ENCODE measurements around the gene ZNF335.

ZNF335 gene, protein sequence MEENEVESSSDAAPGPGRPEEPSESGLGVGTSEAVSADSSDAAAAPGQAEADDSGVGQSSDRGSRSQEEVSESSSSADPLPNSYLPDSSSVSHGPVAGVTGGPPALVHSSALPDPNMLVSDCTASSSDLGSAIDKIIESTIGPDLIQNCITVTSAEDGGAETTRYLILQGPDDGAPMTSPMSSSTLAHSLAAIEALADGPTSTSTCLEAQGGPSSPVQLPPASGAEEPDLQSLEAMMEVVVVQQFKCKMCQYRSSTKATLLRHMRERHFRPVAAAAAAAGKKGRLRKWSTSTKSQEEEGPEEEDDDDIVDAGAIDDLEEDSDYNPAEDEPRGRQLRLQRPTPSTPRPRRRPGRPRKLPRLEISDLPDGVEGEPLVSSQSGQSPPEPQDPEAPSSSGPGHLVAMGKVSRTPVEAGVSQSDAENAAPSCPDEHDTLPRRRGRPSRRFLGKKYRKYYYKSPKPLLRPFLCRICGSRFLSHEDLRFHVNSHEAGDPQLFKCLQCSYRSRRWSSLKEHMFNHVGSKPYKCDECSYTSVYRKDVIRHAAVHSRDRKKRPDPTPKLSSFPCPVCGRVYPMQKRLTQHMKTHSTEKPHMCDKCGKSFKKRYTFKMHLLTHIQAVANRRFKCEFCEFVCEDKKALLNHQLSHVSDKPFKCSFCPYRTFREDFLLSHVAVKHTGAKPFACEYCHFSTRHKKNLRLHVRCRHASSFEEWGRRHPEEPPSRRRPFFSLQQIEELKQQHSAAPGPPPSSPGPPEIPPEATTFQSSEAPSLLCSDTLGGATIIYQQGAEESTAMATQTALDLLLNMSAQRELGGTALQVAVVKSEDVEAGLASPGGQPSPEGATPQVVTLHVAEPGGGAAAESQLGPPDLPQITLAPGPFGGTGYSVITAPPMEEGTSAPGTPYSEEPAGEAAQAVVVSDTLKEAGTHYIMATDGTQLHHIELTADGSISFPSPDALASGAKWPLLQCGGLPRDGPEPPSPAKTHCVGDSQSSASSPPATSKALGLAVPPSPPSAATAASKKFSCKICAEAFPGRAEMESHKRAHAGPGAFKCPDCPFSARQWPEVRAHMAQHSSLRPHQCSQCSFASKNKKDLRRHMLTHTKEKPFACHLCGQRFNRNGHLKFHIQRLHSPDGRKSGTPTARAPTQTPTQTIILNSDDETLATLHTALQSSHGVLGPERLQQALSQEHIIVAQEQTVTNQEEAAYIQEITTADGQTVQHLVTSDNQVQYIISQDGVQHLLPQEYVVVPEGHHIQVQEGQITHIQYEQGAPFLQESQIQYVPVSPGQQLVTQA (N-terminal part only)

DNA sequence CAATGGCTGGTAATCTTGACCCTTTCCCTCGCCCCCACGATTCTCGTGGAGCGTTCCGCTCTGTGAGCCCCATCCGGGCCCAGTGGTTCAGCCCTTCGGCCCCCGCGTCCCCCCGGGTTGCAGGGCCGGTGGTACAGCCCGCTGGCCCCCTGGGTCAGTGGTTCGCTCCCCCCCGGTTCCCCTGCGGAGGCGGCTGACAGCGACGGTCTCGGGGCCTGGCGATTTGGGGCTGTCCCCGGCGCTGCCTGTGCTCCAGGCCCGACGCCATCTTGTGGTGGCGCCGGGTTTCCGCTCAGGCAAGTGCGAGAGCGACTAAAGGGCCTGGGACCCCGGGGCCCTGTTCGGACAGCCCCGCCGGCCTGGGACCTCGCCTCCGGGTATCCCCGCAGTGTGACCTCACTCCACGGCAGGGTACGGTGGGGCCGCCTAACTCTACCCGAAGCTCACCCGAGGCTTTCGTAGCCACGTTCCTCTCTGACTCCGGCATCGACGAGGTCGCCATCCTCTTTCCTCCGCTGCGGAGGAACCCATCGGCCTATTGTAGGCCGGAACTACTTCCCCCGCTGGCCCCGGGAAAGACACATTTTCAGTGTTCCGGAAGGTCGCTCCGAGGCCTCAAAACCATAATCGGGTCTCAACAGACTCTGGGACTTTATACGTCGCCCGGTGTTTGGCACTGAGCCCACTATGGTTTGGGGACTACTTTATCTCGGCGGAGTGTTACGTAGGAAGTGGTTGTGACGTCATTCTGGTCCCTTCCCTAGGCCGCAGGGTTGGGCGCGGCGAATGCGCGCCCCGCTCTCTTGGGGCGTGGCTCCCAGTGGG is at the start of gene ZNF335:
ZNF335 (minus strand) TSS at position 529 of the 825 bp plus-strand sequence. CDS start 793 bp downstream, outside the sequence.
- DNase-seq (ENCODE audit: low read depth in 2 of 2), result peak; percentile 90 to 94

DNA sequence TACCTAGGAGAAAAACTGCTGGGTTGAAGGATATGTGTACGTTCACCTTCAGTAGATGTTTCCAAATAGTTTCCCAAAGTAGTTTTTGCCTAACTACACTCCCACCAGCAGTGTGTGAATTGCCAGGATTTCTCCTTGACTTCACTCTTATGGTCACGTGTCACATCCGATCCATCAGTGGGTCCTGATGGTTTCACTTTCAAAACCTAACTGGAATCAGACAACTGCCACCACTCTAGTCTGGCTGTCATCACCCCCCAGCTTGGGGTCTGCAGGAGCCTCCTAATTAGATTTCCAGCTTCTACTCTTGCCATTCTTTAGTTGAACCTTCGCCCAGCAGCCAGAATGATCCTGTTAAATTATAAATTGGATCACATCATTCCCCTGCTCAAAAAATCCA is 48.6 kb upstream of the ZNF335 start:
- DNase-seq (ENCODE audit: low read depth in 2 of 2), result no peak

DNA sequence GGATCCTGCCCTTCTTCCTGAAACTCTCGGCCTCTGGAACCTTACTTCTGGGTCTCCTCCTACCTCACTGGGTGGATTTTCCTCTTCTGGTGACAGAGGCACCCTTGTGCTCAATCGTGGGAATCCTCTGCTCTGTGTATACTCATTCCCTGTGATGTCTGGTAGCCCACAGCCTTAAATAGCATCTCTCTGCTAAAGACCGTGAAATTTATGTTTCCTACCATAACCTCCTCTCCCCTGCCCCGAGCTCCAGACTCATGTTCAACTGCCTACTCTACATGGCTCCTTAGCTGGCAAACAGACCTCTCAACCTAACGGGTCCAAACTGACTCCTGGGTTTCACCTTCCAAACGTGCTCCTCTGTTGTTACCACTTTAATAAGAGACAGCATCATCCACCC is 46.6 kb upstream of the ZNF335 start:
- no peak for DNase-seq (ENCODE audit: low read depth in 2 of 2)

DNA sequence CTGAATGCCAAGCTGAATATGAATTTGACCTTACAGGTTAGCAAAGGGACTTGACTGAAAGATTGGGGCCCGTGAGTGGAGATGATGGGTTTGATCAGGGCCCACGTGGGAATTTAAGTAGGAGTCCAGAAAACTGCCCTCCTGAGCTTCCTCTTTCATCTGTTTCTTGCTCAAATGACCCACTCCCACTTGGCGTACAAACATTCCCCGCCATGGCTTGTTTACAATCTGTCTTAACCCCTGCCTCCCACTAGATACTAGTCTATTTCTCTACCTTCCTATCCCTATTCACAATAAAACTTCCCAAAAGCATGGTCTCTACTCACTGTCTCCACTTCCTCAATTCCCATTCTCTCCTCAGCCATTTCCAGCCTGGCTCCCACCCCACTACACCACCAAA is 46.1 kb upstream of the ZNF335 start:
- DNase-seq (ENCODE audit: low read depth in 2 of 2), result no peak

DNA sequence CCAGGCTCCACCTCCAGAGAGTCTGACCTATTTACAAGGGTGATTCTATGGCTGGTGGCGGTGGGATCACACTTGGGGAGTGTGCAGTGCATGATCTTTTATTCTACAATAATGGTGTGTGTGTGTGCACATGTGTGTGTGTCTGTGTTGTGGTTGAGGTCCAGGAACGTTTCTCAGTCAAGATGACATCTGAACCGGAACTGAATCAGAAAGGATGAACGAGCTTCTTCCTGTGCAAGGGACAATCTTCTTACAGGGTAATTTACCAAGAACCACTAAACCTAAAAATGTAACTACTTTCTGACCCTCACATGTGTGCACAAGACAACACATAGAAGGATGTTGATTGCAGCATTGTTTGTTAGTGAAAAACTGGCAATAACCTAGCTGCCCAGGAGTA is 45.3 kb upstream of the ZNF335 start:
- DNase-seq (ENCODE audit: low read depth in 2 of 2), result no peak

DNA sequence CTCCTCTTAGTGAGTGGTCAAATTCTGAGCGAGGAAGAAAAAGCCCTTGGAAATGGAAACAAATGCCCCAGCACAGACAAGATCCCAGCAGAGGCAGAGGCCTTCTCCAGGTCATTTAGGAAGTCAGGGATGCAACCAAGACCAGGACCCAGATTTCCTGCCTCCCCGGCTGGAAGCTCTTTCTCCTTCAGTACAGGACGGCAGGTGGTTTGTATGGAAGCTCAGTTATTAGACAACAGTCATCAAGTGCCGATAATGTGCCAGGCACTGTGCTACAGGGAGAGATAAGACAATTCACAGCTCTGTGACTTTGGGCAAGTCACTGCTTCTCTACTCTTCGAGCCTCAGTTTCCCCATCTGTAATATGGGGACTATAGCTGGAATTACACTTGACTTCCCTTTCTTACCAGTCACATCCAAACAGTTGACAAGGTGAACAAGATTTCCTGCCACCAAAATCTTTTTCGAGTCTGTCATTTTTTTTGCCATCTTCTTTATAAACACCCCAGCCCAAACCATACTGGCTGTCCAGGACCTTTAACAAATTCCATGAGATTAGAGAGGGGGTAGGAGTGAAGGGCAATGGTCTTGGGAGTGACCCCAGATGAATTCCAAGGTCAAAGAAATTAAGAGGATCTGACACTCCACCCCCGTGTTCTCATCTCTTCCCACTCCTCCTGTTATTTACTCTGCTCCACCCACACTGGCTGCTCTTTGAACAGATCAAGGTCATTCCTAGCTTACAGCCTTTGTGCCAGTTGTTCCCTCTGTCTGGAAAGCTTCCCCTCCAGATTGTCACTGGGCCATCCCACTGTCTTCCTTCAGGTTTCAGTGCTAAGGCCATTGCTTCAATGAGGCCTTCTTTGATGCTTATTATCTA is 42.8 kb upstream of the ZNF335 start:
- no peak for DNase-seq (ENCODE audit: low read depth in 2 of 2)

DNA sequence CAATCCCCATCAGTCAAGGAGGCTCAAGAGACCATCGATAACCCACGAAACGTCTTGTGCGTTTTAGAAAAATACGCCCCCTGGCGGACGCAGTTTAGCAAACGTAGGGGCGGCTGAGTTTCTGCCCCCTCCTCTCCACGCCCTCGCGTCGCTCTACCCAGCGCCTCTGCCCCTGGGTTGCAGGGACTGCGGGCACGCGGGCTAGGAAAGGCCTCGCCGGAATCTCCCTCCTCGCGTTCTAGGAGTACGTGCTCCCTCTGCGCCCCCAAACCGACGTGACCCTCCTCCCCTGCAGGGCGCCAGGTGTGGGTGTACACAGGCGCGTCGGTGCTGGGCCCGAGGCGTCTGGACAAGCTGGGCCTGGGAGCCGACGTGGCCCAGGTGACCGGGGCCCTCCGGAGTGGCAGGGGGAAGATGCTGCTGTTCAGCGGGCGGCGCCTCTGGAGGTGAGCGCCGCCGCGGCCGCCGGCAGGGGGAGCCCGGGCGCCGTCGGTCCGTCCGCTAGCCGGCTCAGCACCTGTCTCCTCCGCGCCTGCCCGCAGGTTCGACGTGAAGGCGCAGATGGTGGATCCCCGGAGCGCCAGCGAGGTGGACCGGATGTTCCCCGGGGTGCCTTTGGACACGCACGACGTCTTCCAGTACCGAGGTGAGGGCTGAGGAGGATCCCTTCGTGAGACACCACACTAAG is 42.0 kb upstream of the ZNF335 start:
- DNase-seq (ENCODE audit: low read depth in 2 of 2), result peak; percentile 29 to 50

DNA sequence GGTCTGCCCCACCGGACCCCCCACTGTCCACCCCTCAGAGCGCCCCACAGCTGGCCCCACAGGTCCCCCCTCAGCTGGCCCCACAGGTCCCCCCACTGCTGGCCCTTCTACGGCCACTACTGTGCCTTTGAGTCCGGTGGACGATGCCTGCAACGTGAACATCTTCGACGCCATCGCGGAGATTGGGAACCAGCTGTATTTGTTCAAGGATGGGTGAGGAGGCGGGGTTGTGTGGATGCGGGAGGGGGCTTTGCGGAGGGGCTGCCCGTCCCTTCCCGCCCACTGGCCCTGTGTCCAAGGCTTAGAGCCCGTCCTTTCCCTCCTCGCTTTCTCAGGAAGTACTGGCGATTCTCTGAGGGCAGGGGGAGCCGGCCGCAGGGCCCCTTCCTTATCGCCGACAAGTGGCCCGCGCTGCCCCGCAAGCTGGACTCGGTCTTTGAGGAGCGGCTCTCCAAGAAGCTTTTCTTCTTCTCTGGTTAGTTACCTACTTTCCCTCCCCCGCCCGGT is 41.4 kb upstream of the ZNF335 start:
- no peak for DNase-seq (ENCODE audit: low read depth in 2 of 2)

DNA sequence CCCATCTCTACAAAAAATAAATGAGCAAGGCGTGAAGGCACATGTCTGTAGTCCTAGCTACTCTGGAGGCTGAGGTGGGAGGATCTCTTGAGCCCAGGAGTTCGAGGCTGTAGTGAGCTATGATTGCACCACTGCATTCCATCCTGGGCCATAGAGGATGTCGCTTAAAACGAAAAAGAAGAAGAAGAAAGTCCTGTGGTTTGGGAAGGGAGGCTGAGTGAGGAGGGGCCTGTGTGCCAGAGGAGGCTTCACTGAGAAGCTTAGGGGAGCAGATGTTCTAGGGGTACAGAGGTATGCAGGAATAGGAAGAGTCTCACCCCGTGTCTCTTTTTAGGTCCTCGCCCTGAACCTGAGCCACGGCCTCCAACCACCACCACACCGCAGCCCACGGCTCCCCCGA is 40.9 kb upstream of the ZNF335 start:
- DNase-seq (ENCODE audit: low read depth in 2 of 2), result no peak

DNA sequence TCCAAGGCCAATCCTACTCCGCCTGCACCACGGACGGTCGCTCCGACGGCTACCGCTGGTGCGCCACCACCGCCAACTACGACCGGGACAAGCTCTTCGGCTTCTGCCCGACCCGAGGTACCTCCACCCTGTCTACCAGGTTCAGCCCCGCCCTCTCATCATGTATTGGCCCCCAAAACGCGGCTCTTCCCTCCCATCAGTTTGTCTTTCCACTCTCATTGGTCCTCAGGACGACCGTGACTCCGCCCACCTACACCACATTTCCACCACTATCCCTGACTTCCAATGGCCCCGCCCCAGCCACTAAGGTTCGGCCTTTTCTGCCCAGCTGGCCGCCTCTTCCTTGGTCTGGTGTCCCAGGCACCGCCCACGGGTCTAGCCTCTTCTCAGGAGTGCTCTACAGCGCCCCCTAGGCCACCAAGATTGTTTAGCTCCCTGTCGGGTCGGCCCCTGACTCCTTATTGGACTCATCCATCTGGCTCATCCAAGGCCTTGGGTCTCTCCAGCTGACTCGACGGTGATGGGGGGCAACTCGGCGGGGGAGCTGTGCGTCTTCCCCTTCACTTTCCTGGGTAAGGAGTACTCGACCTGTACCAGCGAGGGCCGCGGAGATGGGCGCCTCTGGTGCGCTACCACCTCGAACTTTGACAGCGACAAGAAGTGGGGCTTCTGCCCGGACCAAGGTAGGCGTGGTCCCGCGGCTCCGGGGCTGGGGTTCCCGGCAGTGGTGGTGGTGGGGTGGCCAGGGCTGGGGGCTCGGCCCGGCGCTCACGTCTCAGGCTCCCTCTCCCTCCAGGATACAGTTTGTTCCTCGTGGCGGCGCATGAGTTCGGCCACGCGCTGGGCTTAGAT is 39.9 kb upstream of the ZNF335 start:
- DNase-seq (ENCODE audit: low read depth in 2 of 2), result no peak

DNA sequence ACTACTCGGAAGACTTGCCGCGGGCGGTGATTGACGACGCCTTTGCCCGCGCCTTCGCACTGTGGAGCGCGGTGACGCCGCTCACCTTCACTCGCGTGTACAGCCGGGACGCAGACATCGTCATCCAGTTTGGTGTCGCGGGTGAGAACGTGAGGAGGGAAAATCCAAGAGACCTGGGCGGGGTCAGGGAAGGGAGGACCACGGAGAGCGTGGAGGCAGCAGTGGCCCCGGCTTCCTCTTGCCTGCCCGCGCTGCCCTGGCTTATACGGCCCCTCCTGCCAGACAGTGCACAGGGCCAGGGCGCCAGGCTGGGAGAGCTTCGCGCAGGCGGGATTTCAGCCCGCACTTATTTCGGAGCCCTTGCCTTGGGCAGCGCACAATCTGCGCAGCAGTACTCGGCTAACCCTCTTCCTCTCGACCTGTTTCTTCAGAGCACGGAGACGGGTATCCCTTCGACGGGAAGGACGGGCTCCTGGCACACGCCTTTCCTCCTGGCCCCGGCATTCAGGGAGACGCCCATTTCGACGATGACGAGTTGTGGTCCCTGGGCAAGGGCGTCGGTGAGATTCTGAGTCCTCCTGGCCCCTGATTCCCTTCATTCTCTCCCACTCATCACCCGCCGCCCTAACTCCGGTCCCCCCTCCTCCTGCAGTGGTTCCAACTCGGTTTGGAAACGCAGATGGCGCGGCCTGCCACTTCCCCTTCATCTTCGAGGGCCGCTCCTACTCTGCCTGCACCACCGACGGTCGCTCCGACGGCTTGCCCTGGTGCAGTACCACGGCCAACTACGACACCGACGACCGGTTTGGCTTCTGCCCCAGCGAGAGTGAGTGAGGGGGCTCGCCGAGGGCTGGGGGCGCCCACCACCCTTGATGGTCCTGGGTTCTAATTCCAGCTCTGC is 38.7 kb upstream of the ZNF335 start:
- no peak for DNase-seq (ENCODE audit: low read depth in 2 of 2)

DNA sequence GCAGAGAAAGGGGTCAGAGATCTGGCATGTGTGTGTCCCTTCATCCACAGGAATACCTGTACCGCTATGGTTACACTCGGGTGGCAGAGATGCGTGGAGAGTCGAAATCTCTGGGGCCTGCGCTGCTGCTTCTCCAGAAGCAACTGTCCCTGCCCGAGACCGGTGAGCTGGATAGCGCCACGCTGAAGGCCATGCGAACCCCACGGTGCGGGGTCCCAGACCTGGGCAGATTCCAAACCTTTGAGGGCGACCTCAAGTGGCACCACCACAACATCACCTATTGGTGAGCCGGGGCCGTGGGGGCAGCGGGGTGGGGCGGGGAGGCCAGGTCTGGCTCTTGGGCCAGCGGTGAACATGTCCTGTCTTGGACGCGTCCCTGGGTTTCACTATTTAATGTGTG is 37.8 kb upstream of the ZNF335 start:
- no peak for DNase-seq (ENCODE audit: low read depth in 2 of 2)

DNA sequence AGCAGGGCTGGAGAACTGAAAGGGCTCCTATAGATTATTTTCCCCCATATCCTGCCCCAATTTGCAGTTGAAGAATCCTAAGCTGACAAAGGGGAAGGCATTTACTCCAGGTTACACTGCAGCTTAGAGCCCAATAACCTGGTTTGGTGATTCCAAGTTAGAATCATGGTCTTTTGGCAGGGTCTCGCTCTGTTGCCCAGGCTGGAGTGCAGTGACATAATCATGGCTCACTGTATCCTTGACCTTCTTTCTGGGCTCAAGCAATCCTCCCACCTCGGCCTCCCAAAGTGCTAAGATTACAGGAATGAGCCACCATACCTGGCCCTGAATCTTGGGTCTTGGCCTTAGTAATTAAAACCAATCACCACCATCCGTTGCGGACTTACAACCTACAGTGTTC is 35.7 kb upstream of the ZNF335 start:
- no peak for DNase-seq (ENCODE audit: low read depth in 2 of 2)

DNA sequence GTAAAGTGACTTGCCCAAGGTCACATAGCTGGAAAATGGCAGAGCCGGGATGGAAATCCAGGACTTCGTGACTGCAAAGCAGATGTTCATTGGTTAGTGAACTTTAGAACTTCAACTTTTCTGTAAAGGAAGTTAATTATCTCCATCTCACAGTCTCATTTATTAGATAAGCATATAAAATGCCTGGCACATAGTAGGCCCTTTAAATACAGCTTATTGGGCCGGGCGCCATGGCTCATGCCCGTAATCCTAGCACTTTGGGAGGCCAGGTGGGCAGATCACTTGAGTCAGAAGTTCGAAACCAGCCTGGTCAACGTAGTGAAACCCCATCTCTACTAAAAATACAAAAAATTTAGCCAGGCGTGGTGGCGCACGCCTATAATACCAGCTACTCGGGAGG is 35.0 kb upstream of the ZNF335 start:
- no peak for DNase-seq (ENCODE audit: low read depth in 2 of 2)

DNA sequence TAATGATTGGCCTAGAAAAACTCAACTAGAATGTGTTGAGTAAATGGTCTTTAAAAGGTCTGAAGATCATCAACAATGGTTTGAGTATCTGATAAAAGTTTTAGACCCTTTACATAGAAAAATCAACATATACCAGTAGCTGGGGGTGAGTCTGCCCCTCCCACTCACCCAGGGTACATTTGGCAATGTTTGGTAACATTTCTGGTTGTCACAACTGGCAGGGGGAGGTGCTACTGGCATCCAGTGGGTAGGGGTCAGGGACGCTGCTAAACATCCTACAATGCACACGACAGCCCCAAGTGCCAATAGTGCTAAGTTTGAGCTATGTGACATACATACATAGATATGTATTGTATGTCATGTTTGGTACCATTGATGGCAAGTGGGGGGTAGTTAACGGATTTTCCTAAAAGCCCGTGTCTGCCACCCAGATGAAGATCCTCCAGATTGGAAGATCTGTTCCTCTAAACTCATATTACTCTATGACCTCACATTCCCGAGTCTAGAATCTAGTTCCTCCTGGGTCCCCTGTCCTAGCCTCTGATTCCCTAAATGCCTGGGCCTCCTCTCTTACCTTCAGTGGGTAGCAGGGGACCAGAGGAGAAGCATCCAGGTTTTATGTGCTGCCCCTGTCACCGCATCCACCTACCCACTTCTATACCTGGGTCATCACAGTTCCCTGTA is 34.2 kb upstream of the ZNF335 start:
- no peak for DNase-seq (ENCODE audit: low read depth in 2 of 2)

DNA sequence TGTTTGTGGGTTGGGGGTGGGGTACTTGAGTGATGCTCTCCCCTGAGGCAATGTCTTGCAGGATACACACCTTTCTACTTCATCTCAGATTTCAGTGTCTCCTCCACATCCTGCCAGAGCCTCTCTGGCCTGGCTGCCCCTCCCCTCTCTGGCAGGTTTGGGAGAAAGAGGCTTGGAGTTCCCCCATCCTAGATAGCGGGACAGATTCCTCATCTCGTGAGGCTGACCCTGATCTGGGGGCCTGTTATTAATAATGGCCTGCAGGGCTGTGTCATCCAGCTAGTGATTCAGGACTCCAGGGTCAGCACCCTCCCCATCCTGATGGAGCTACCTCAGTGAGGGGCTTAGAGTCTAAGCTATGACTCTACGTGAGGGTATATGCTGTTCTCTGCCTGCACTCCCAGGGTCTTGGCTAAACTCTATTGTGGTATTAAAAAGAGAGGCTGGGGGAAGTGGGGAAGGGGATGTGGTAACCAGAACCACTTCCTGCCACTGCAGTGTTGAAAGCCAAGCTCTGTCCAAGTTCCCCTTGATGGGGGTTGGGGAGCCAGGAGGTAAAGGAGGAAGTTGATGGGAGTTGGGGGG is 33.0 kb upstream of the ZNF335 start:
- no peak for DNase-seq (ENCODE audit: low read depth in 2 of 2)
